ENCODE results near the gene NUBP2.
"Not testable (repeated sequence)": the region's sequence is repeated elsewhere in the genome, so short reads cannot be mapped to it uniquely, and the experiment has no call there.

NUBP2 gene

GRCh38 chr16:1787056-1787321 lies 4.2 kb downstream of the NUBP2 start:
- DNase-seq = no peak

- no peak for DNase-seq
Observed at GRCh38 chr16:1787322-1788094, 4.7 kb downstream of the NUBP2 start.

GRCh38 chr16:1788095-1788707 lies 5.4 kb downstream of the NUBP2 start:
- no peak for DNase-seq

GRCh38 chr16:1788708-1789100 lies 5.9 kb downstream of the NUBP2 start:
- no peak for DNase-seq

- no peak for DNase-seq
Observed at GRCh38 chr16:1789643-1790045, 6.9 kb downstream of the NUBP2 start.

- no peak for DNase-seq
Observed at GRCh38 chr16:1790261-1790610, 7.5 kb downstream of the NUBP2 start.

GRCh38 chr16:1790611-1791255 lies 8.0 kb downstream of the NUBP2 start:
- no peak for DNase-seq

GRCh38 chr16:1791256-1791942 lies 8.6 kb downstream of the NUBP2 start:
- no peak for DNase-seq

GRCh38 chr16:1791943-1792812 lies 9.4 kb downstream of the NUBP2 start:
- DNase-seq = no peak

- DNase-seq = no peak
Observed at GRCh38 chr16:1792836-1793577, 10.2 kb downstream of the NUBP2 start.

GRCh38 chr16:1793578-1794220 lies 10.9 kb downstream of the NUBP2 start, which contains the start of gene IGFALS:
TSS of gene IGFALS (minus strand) at chr16:1793705. CDS start at chr16:1793652, 53 bp downstream.
- DNase-seq = no peak

- no peak for DNase-seq
Observed at GRCh38 chr16:1794221-1794871, 11.6 kb downstream of the NUBP2 start.

GRCh38 chr16:1794908-1795666 lies 12.3 kb downstream of the NUBP2 start:
- DNase-seq = no peak

- DNase-seq = not testable (repeated sequence)
Observed at GRCh38 chr16:1799263-1799662, 16.5 kb downstream of the NUBP2 start.

GRCh38 chr16:1800701-1801100 lies 17.9 kb downstream of the NUBP2 start:
- DNase-seq = no peak

- no peak for DNase-seq
Observed at GRCh38 chr16:1807626-1808025, 24.9 kb downstream of the NUBP2 start.

- DNase-seq = no peak
Observed at GRCh38 chr16:1808691-1809090, 25.9 kb downstream of the NUBP2 start.

- DNase-seq = no peak
Observed at GRCh38 chr16:1809281-1809801, 26.6 kb downstream of the NUBP2 start.

GRCh38 chr16:1810106-1810505 lies 27.3 kb downstream of the NUBP2 start:
- no peak for DNase-seq

- no peak for DNase-seq
Observed at GRCh38 chr16:1810536-1810935, 27.8 kb downstream of the NUBP2 start.

All from eye (tissue), 1 donor.